H54 (cell line): Measurements from ENCODE around the gene RNF19B.

Experiments used
- DNase-seq: peaks from one replicate; pipeline ENCODE4 v3.0.0; 2011; ENCODE audit warnings: low spot score, mixed read lengths; ENCODE audit not compliant: insufficient read length
- FAIRE-seq: peaks from 3 replicates; lab custom pipeline; 2011; peaks lifted over from hg19 to GRCh38; lab: Jason Lieb, UNC
- POLR2A ChIP-seq: IDR thresholded peaks from 2 replicates; pipeline ENCODE4 v1.6.1; 2011; ENCODE audit warnings: low read depth, mild to moderate bottlenecking, low read length

The RNF19B gene

GRCh38 chr1:32894019-32894600 lies 70.5 kb downstream of the RNF19B start:
- no peak for FAIRE-seq
- DNase-seq = no peak
- no peak for TF ChIP-seq POLR2A

DNA sequence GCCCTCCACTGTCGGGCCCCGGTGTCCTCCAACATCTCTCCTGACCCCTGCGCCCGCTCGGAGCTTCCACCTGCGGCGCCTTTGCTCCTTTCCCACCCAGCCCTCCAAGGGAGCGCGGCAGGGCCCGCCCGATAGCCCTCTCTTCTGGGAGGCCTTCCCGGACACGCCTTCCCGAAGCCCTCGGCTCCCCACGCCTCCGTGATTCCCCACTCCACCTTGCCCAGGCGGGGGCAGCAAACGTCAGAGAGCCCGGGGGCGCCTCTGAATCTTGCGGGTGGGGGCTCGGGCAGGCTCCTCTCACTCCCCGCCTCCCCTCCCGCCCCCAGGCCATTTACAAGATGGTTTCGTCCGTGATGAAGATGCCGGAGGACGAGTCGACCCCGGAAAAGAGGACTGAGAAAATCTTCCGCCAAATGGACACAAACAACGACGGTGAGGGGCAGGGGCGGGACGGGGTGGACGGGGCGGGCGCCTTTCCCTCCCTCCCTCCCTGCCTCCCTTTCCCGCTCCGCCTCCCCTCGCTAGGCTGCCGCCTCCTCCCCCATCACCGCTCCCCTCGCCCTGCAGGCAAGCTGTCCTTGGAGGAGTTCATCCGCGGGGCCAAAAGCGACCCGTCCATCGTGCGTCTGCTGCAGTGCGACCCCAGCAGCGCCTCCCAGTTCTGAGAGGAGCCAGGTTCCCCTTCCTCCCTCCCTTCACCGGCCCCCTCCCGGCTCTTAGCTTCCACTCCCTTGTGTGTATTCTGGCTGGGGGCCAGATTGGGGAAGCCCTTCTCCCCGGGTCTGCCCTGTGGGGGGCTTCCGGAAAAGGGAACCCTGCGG lies 71.2 kb downstream of the RNF19B start:
- TF ChIP-seq POLR2A = no peak
- no peak for DNase-seq
- no peak for FAIRE-seq

DNA sequence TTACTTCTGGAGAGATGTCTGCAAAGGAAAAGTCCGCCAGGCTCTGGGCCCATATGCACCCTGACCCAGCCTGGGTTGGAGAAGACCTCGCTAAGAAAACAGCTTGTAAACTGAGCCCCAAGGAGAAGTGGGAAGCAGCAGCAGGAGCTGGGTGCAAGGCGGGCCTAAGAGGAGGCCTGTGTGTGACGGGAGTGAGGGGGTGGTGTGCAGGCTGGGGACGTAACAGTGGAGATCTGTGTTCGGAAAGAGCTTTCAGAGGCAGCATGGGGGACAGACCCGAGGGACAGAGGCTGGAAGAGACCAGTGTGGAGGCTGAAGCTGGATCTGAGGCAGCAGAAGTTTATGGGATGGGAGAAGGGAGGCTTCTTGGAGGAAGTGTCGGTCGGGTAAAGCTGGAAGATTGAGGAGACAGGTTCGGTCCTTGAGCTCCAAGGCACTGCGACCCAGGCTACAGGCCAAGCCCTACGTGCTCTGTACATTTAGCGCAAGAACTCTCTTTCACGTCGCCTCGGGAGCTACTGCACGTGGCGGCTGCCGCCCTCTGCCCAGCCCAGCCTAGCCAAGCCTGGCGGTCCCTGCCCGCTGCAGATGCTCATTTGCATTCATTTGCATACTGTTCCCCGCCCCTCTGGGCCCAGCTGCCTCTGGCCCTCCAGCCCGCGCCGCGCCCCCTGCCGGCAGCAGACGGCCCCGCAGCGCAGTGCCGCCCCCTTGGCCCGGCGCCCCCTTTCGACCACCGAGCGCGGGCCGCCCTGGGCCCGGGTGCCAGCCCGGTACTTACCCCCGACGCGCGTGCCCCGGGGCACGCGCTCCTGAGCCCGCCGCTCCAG lies 72.0 kb downstream of the RNF19B start:
- DNase-seq (no peak), FAIRE-seq (no peak)
- no peak for TF ChIP-seq POLR2A

DNA sequence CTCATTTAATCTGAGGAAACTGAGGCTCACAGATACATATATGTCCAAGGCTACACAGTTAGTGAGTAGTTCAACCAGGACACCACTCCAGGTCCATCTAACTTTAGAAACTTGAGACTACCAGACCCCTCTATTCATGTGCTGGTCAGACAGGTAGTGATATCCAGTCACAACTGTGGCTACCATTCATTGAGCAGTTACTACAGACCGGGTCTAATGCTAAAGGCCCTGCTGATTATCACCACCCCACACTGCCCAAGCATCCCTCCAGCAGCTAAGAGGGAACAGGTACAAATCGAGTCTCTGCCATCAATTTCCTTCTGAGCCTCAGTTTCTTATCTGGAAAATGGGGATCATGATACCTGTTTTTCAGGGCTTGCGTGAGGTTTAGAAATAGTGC lies 73.0 kb downstream of the RNF19B start:
- FAIRE-seq (no peak), DNase-seq (no peak)
- no peak for TF ChIP-seq POLR2A

DNA sequence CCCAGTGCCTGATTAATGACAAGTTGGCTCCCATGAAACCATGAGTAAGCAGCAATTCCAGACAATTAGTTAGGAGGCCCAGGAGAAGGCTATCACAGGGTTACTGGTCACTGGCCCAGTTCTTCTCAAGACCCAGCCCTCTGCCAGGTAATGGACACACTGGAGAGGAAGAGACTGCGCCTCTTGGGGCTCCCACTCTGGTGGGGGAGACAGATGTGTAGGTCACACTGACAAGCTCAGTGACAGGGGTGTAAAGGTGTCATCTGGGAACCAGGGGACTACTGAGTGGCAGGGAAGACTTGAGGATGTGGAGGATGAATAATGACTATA lies 73.4 kb downstream of the RNF19B start:
- DNase-seq (no peak), FAIRE-seq (no peak)
- no peak for TF ChIP-seq POLR2A

GRCh38 chr1:32890516-32891240 lies 73.9 kb downstream of the RNF19B start:
- DNase-seq (no peak), FAIRE-seq (no peak)
- no peak for TF ChIP-seq POLR2A

- TF ChIP-seq POLR2A = no peak
- FAIRE-seq (no peak), DNase-seq (no peak)
Observed at GRCh38 chr1:32889731-32890278, 74.8 kb downstream of the RNF19B start.

DNA sequence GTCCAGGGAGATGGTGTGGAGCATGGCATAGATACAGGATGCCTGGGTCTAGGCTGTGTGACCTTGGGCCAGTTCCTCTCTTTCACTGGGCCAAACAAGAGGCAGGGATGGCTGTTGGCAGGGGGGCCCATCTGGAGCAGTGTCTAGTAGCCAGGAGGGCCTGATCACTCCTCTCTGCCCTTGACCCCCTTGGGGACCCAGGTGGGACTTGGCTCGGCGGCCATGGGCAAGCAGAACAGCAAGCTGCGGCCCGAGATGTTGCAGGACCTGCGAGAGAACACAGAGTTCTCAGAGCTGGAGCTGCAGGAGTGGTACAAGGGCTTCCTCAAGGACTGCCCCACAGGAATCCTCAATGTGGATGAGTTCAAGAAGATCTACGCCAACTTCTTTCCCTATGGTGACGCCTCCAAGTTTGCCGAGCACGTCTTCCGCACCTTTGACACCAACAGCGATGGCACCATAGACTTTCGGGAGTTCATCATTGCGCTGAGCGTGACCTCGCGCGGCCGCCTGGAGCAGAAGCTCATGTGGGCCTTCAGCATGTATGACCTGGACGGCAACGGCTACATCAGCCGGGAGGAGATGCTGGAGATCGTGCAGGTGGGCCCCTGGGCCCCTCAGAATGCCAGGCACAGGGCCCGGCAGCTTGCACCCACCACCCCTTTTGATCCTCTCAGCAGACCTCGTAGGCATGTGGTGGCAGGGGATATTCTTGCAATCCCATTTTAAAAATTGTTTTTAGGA lies 75.8 kb downstream of the RNF19B start:
- TF ChIP-seq POLR2A = no peak
- FAIRE-seq (no peak), DNase-seq (no peak)

DNA sequence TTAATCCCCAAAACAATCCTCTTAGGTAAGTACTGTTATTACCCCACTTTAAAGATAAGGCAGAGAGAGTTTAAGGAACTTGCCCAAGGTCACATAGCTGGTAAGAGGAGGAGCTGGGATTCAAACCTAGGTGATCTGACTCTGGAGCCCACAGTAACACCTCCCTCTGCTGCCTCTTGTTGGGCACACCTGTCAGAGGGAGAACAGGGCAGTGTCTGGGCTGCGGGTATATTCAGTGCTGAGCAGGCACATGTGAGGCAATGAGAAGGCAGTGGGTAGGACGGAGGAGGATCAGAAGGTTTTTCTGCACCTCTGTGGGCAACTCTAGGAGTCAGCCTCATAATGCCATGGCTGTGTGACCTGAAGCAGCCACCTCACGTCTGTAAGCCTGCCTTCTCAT lies 76.5 kb downstream of the RNF19B start:
- no peak for TF ChIP-seq POLR2A
- DNase-seq (no peak), FAIRE-seq (no peak)

GRCh38 chr1:32887623-32888022 lies 77.0 kb downstream of the RNF19B start:
- TF ChIP-seq POLR2A = no peak
- FAIRE-seq (no peak), DNase-seq (no peak)

DNA sequence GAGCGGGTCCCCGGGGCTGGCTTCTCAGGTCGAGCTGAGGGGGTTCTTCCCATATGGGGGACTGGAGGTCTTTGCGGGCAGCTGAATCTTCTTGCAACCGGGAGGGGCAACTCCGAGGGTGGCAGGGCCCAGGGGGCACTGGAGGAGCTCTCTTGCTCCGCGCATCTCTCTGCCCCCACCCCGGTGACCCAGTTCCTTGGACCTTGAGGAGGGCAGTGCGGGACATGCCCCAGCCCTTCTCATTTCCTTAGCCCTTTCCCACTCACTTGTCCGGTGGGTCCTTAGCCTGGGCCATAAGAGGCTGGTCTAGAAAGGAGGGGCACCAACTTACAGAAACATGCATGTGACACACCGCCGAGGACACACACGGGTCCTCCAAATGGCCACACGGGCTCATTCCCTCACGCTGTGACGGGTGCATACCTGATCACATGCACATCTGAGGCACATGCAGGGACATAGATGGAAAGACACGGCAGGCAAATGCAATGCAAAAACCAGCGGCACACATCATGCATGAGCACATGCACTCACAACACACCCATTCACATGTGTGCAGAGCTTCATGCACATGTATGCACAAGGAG lies 77.7 kb downstream of the RNF19B start:
- TF ChIP-seq POLR2A = no peak
- DNase-seq = no peak
- no peak for FAIRE-seq
